ENCODE data around the gene SLC35C1. TPM values are rescaled to one million over a fixed set of nuclear protein-coding genes. Genes with fewer than 3 reads are reported as not detected.

The SLC35C1 gene
- total and polyA plus RNA-seq, 2 of the 13 experiments (the other 11 are each of a cell fraction or from before 2014, with no cell fraction given) = 2.9 to 7.0 TPM

DNA sequence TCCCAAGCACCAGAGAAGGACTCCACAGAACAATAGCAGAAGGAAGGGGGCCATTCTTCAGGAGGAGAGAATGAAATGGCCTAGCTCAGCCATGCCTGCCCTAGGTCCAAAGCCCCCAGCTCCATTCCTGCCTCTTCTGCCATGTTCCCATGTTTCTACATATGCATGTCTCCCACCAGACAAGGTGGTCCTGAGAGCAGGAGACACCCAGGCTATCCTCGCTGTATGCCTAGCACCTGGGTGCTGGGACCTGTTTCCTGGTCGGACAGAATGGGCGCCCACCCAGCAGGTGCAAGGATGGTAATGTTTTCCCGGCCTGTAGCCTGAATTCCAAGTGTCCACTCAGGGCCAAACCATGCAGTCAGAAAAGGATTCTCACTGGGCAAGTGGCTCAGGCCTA lies 30.2 kb upstream of the SLC35C1 start (continued):
- TF ChIP-seq, protein P1, sequence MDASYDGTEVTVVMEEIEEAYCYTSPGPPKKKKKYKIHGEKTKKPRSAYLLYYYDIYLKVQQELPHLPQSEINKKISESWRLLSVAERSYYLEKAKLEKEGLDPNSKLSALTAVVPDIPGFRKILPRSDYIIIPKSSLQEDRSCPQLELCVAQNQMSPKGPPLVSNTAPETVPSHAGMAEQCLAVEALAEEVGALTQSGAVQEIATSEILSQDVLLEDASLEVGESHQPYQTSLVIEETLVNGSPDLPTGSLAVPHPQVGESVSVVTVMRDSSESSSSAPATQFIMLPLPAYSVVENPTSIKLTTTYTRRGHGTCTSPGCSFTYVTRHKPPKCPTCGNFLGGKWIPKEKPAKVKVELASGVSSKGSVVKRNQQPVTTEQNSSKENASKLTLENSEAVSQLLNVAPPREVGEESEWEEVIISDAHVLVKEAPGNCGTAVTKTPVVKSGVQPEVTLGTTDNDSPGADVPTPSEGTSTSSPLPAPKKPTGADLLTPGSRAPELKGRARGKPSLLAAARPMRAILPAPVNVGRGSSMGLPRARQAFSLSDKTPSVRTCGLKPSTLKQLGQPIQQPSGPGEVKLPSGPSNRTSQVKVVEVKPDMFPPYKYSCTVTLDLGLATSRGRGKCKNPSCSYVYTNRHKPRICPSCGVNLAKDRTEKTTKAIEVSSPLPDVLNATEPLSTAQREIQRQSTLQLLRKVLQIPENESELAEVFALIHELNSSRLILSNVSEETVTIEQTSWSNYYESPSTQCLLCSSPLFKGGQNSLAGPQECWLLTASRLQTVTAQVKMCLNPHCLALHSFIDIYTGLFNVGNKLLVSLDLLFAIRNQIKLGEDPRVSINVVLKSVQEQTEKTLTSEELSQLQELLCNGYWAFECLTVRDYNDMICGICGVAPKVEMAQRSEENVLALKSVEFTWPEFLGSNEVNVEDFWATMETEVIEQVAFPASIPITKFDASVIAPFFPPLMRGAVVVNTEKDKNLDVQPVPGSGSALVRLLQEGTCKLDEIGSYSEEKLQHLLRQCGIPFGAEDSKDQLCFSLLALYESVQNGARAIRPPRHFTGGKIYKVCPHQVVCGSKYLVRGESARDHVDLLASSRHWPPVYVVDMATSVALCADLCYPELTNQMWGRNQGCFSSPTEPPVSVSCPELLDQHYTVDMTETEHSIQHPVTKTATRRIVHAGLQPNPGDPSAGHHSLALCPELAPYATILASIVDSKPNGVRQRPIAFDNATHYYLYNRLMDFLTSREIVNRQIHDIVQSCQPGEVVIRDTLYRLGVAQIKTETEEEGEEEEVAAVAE (CRISPR knock-in tag; IDR thresholded peaks at IDR 0.05; ENCODE audit: borderline replicate concordance) = no peak
- TF ChIP-seq, protein P2, sequence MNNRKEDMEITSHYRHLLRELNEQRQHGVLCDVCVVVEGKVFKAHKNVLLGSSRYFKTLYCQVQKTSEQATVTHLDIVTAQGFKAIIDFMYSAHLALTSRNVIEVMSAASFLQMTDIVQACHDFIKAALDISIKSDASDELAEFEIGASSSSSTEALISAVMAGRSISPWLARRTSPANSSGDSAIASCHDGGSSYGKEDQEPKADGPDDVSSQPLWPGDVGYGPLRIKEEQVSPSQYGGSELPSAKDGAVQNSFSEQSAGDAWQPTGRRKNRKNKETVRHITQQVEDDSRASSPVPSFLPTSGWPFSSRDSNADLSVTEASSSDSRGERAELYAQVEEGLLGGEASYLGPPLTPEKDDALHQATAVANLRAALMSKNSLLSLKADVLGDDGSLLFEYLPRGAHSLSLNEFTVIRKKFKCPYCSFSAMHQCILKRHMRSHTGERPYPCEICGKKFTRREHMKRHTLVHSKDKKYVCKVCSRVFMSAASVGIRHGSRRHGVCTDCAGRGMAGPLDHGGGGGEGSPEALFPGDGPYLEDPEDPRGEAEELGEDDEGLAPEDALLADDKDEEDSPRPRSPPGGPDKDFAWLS (CRISPR knock-in tag; IDR thresholded peaks at IDR 0.05; ENCODE audit: borderline replicate concordance) = no peak
- no peak for TF ChIP-seq ZNF235 (CRISPR knock-in tag; IDR thresholded peaks at IDR 0.05; ENCODE audit: borderline replicate concordance)
- TF ChIP-seq, protein P3, sequence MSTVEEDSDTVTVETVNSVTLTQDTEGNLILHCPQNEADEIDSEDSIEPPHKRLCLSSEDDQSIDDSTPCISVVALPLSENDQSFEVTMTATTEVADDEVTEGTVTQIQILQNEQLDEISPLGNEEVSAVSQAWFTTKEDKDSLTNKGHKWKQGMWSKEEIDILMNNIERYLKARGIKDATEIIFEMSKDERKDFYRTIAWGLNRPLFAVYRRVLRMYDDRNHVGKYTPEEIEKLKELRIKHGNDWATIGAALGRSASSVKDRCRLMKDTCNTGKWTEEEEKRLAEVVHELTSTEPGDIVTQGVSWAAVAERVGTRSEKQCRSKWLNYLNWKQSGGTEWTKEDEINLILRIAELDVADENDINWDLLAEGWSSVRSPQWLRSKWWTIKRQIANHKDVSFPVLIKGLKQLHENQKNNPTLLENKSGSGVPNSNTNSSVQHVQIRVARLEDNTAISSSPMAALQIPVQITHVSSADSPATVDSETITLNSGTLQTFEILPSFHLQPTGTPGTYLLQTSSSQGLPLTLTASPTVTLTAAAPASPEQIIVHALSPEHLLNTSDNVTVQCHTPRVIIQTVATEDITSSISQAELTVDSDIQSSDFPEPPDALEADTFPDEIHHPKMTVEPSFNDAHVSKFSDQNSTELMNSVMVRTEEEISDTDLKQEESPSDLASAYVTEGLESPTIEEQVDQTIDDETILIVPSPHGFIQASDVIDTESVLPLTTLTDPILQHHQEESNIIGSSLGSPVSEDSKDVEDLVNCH (CRISPR knock-in tag; IDR thresholded peaks at IDR 0.05) = no peak
- no peak for TF ChIP-seq FOSL1 (CRISPR knock-in tag; IDR thresholded peaks at IDR 0.05; ENCODE audit: borderline replicate concordance)
- TF ChIP-seq RFX3 (CRISPR knock-in tag; IDR thresholded peaks at IDR 0.05) = no peak
- TF ChIP-seq ARNTL (CRISPR knock-in tag; IDR thresholded peaks at IDR 0.05) = no peak
- TF ChIP-seq HOXA7 (CRISPR knock-in tag; IDR thresholded peaks at IDR 0.05) = no peak
- TF ChIP-seq, protein P4, sequence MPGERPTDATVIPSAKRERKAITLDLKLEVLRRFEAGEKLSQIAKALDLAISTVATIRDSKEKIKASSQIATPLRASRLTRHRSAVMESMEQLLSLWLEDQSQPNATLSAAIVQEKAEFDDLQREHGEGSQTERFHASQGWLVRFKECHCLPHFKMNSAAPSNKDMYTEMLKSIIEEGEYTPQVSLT (CRISPR knock-in tag; IDR thresholded peaks at IDR 0.05; ENCODE audit: borderline replicate concordance, low read depth) = no peak
- TF ChIP-seq, protein P5, sequence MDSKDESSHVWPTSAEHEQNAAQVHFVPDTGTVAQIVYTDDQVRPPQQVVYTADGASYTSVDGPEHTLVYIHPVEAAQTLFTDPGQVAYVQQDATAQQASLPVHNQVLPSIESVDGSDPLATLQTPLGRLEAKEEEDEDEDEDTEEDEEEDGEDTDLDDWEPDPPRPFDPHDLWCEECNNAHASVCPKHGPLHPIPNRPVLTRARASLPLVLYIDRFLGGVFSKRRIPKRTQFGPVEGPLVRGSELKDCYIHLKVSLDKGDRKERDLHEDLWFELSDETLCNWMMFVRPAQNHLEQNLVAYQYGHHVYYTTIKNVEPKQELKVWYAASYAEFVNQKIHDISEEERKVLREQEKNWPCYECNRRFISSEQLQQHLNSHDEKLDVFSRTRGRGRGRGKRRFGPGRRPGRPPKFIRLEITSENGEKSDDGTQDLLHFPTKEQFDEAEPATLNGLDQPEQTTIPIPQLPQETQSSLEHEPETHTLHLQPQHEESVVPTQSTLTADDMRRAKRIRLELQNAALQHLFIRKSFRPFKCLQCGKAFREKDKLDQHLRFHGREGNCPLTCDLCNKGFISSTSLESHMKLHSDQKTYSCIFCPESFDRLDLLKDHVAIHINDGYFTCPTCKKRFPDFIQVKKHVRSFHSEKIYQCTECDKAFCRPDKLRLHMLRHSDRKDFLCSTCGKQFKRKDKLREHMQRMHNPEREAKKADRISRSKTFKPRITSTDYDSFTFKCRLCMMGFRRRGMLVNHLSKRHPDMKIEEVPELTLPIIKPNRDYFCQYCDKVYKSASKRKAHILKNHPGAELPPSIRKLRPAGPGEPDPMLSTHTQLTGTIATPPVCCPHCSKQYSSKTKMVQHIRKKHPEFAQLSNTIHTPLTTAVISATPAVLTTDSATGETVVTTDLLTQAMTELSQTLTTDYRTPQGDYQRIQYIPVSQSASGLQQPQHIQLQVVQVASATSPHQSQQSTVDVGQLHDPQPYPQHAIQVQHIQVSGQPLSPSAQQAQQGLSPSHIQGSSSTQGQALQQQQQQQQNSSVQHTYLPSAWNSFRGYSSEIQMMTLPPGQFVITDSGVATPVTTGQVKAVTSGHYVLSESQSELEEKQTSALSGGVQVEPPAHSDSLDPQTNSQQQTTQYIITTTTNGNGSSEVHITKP (CRISPR knock-in tag; IDR thresholded peaks at IDR 0.05; ENCODE audit: low read depth) = no peak
- TF ChIP-seq, protein P6, sequence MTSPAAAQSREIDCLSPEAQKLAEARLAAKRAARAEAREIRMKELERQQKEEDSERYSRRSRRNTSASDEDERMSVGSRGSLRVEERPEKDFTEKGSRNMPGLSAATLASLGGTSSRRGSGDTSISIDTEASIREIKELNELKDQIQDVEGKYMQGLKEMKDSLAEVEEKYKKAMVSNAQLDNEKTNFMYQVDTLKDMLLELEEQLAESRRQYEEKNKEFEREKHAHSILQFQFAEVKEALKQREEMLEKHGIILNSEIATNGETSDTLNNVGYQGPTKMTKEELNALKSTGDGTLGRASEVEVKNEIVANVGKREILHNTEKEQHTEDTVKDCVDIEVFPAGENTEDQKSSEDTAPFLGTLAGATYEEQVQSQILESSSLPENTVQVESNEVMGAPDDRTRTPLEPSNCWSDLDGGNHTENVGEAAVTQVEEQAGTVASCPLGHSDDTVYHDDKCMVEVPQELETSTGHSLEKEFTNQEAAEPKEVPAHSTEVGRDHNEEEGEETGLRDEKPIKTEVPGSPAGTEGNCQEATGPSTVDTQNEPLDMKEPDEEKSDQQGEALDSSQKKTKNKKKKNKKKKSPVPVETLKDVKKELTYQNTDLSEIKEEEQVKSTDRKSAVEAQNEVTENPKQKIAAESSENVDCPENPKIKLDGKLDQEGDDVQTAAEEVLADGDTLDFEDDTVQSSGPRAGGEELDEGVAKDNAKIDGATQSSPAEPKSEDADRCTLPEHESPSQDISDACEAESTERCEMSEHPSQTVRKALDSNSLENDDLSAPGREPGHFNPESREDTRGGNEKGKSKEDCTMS (CRISPR knock-in tag; conservative IDR thresholded peaks at IDR 0.05) = no peak
- TF ChIP-seq ELF1 (CRISPR knock-in tag; IDR thresholded peaks at IDR 0.05) = no peak
- no peak for TF ChIP-seq ZZZ3 (CRISPR knock-in tag; IDR thresholded peaks at IDR 0.05; ENCODE audit: borderline replicate concordance)

Measured in HepG2 (cell line).